AG10803 (cell line): ENCODE results near the gene SSB.

ENCODE experiments used
- DNase-seq: peaks from one replicate; pipeline ENCODE4 v3.0.0; 2010; ENCODE audit warnings: low read depth
- H3K4me3 ChIP-seq: 2 replicates; pipeline ENCODE4 v1.5.1; 2011; ENCODE audit warnings: mild to moderate bottlenecking, low read length, control low read depth
- TF ChIP-seq, protein P1 (sequence below): conservative IDR thresholded peaks from 2 replicates; pipeline ENCODE4 v1.5.1; 2011; ENCODE audit warnings: mild to moderate bottlenecking, low read length, control low read depth, inconsistent platforms

SSB gene

DNA sequence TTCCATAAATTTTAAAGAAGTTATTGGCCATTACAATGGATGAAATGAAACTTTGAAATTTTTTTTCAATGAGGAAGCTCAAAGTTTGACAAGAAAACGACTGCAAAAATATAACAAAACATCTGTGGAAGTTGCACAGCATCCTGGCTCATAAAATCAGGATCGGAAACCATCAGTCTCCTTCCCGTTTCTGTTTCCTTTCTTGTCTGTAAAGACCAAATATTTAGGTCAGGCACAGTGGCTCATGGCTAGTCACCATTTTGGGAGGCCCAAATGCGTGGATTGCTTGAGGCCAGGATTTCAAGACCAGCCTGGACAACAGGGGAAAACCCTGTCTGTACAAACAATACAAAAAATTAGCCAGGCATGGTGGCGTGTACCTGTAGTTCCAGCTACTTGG lies 27.6 kb upstream of the SSB start:
- no peak overlapping the region for H3K4me3 ChIP-seq
- no peak for DNase-seq
- TF ChIP-seq, protein P1, sequence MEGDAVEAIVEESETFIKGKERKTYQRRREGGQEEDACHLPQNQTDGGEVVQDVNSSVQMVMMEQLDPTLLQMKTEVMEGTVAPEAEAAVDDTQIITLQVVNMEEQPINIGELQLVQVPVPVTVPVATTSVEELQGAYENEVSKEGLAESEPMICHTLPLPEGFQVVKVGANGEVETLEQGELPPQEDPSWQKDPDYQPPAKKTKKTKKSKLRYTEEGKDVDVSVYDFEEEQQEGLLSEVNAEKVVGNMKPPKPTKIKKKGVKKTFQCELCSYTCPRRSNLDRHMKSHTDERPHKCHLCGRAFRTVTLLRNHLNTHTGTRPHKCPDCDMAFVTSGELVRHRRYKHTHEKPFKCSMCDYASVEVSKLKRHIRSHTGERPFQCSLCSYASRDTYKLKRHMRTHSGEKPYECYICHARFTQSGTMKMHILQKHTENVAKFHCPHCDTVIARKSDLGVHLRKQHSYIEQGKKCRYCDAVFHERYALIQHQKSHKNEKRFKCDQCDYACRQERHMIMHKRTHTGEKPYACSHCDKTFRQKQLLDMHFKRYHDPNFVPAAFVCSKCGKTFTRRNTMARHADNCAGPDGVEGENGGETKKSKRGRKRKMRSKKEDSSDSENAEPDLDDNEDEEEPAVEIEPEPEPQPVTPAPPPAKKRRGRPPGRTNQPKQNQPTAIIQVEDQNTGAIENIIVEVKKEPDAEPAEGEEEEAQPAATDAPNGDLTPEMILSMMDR = no peak

DNA sequence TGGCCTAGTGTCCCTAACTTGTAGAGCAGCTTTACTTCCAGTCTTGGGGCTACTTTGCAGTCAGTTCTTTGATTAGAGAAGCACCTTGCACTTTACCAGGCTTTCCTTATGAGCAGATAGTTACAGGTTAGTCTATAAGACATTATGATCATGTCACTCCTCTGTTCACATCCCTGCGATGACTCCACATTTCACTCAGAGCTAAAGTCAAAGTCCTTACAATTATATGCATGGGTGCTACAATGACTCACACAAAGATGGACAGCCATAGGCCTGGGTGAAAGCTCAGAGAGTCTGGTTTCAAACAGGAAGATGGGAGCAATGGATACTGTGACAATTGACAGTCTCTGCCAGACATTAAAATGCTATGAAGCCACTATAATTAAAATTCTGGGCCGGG lies 27.1 kb upstream of the SSB start:
- no peak for DNase-seq
- TF ChIP-seq, protein P1 = no peak
- no peak overlapping the region for H3K4me3 ChIP-seq

DNA sequence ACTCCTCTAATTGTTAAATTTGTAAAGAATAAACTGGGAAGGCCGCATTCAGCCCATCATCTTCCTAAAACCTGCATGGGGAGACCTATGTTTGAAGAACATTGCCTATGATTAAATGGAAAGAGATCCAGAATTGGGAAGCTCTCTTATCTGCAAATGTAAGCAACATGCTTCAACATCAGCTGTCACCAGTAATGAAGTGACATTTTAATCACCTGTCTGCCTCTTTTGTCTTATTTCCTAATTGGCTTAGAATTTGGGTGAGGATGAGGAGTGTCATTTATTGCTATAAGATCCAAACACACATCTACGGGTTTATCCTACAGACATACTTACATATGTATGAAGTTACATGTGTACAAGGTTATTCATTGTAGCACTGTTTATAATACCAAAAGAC lies 26.0 kb upstream of the SSB start:
- DNase-seq = no peak
- TF ChIP-seq, protein P1 = no peak
- H3K4me3 ChIP-seq = no peak overlapping the region

DNA sequence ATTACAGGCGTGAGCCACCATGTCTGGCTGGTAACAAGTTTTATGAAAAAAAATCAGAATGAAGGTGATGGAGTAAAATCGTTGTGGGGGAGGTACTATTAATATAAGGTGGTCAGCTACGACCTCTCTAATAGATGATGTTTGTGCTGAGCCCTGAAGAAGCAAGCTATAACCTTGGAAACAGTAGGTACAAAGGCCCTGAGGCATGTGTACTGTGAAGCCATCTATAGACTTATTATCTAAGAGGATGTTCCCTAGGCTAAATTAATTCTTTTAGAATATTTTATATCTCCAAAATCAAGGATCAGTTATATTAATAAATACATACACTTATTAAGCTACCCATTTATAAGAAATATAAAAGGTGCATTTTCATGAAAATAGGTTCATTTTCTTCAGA lies 23.3 kb upstream of the SSB start:
- DNase-seq = no peak
- H3K4me3 ChIP-seq = no peak overlapping the region
- TF ChIP-seq, protein P1 = no peak

DNA sequence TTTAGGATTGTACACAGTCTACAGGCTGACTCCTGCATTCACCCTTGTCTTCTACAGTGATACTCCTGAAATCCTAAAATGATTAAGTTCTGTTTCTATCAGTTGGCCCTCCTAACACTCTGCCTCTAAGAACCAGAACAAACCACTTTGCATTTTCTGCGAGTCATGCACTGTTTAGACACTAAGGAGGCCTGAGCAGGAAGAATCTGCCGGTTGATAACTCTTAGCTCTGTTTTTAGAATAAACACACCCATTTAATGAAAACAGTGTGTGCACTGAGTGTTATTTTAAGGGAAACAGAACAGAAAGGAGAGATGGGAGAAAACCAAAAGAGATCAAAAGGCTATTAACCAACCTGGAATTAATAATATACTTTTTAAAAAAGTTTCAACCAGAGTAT lies 22.9 kb upstream of the SSB start:
- peak; percentile 19 for DNase-seq
- H3K4me3 ChIP-seq = no peak overlapping the region
- TF ChIP-seq, protein P1 = no peak

DNA sequence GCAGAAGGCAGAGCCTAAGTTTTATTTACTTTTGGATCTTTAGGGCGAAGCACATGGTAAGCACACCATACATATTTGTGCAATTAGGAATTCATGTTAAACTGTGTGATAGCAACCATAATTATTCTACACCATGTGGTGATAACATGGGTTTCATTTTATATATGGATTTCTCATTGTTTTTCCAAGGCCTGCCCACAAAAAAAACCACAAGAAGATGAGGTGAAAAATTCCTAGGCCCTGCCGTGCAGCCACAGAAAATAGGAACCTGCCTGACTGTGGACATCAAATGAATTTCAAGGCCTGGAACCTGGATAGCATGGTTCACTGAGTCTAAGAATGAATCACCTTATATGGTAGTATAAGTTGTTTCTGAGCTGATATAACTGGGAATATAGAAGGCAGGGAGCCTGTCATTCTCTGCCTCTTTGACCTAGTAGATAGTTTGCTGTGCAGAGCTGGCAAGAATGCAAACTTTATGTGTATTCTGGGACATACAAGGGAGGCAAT lies 22.4 kb upstream of the SSB start:
- no peak for DNase-seq
- TF ChIP-seq, protein P1 = no peak
- no peak overlapping the region for H3K4me3 ChIP-seq

DNA sequence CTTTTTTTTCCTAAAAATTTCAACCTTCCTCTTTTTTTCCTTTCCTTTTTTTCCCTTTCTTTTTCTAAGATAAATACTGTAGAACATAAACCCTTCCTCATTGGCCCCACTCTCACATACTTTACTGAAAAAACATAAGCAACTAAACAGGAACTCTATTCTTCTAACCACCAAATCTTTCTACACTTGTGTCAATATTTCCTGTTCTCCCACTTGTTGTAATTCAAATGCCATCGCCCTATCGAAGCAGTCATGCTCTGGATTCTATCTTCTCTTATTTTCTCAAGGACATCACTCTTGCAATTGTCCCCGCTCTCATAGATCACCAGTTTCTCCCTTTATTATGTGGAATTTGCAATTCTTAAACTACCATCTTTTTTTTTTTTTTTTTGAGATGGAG lies 20.2 kb upstream of the SSB start:
- no peak overlapping the region for H3K4me3 ChIP-seq
- TF ChIP-seq, protein P1 = no peak
- DNase-seq = no peak
